HepG2 (cell line): ENCODE results near the gene NCOA7. TPM values are rescaled to one million over a fixed set of nuclear protein-coding genes. Genes with fewer than 3 reads are reported as not detected.
A peak's percentile ranks its signal among the peaks of the same experiment; 100 is the strongest.

ENCODE experiments used
- GTF3A ChIP-seq: sonication (generic); formaldehyde crosslinking; conservative IDR thresholded peaks from 2 replicates; pipeline ENCODE4 v1.4.0; 2020; ENCODE audit warnings: mild to moderate bottlenecking, missing genetic modification reagents
- HCFC1 ChIP-seq: fragments of 150-350 bp; IDR thresholded peaks from 2 replicates; pipeline ENCODE4 v1.6.1; 2014; ENCODE audit warnings: low read depth, low read length
- HIVEP1 ChIP-seq: sonication (generic); formaldehyde crosslinking; IDR thresholded peaks from 2 replicates; pipeline ENCODE4 v1.4.0; 2020; ENCODE audit warnings: mild to moderate bottlenecking, missing genetic modification reagents
- HNF1A ChIP-seq, 2 experiments: sonication (generic) in 1 of 2; formaldehyde crosslinking in 1 of 2; IDR thresholded peaks; 2 replicates each; pipeline versions ENCODE4 v1.4.0 to v1.6.1; 2016 to 2020; ENCODE audit warnings: borderline replicate concordance in 1 of 2, low read depth in 1 of 2, mild to moderate bottlenecking in 1 of 2, missing genetic modification reagents in 1 of 2
- JUND ChIP-seq: sonication (generic); formaldehyde crosslinking; IDR thresholded peaks from 2 replicates; pipeline ENCODE4 v1.8.0; 2022; ENCODE audit warnings: mild to moderate bottlenecking, missing genetic modification reagents
- KLF11 ChIP-seq: IDR thresholded peaks from 2 replicates; pipeline ENCODE4 v1.6.1; 2016; ENCODE audit warnings: missing compliant biosample characterization
- LCORL ChIP-seq, 2 experiments: fragments of 450-650 bp in 1 of 2; sonication (generic) in 1 of 2; formaldehyde crosslinking in 1 of 2; IDR thresholded peaks; 2 replicates each; pipeline versions ENCODE4 v1.5.0 to v1.6.1; 2017 to 2020; ENCODE audit warnings: antibody characterized with exemption in 1 of 2, missing genetic modification reagents in 1 of 2
- ONECUT2 ChIP-seq: sonication (generic); formaldehyde crosslinking; IDR thresholded peaks from 2 replicates; pipeline ENCODE4 v1.4.0; 2020; ENCODE audit warnings: missing genetic modification reagents
- POGK ChIP-seq: sonication (generic); formaldehyde crosslinking; conservative IDR thresholded peaks from 2 replicates; pipeline ENCODE4 v1.8.0; 2022; ENCODE audit warnings: mild to moderate bottlenecking, moderate library complexity, missing genetic modification reagents
- RBAK ChIP-seq: sonication (generic); formaldehyde crosslinking; IDR thresholded peaks from 2 replicates; pipeline ENCODE4 v1.5.1; 2020; ENCODE audit warnings: mild to moderate bottlenecking, missing genetic modification reagents
- RNF2 ChIP-seq: fragments of 450-650 bp; conservative IDR thresholded peaks from 2 replicates; pipeline ENCODE4 v1.6.1; 2016; ENCODE audit warnings: low read depth
- ZBTB1 ChIP-seq: sonication (generic); formaldehyde crosslinking; IDR thresholded peaks from 2 replicates; pipeline ENCODE4 v1.4.0; 2020; ENCODE audit warnings: missing genetic modification reagents, borderline replicate concordance
- ZBTB37 ChIP-seq: sonication (generic); formaldehyde crosslinking; IDR thresholded peaks from 2 replicates; pipeline ENCODE4 v1.4.0; 2020; ENCODE audit warnings: mild to moderate bottlenecking, missing genetic modification reagents
- ZNF101 ChIP-seq: sonication (generic); formaldehyde crosslinking; IDR thresholded peaks from 2 replicates; pipeline ENCODE4 v1.4.0; 2020; ENCODE audit warnings: mild to moderate bottlenecking, low read depth, missing genetic modification reagents, borderline replicate concordance
- ZNF766 ChIP-seq: sonication (generic); formaldehyde crosslinking; IDR thresholded peaks from 2 replicates; pipeline ENCODE4 v1.5.0; 2020; ENCODE audit warnings: missing genetic modification reagents, borderline replicate concordance
- ZNF777 ChIP-seq: sonication (generic); formaldehyde crosslinking; IDR thresholded peaks from 2 replicates; pipeline ENCODE4 v1.4.0; 2020; ENCODE audit warnings: missing genetic modification reagents
- ZSCAN22 ChIP-seq: sonication (generic); formaldehyde crosslinking; IDR thresholded peaks from 2 replicates; pipeline ENCODE4 v1.4.0; 2020; ENCODE audit warnings: mild to moderate bottlenecking, missing genetic modification reagents
- polyA plus RNA-seq, 8 experiments: library from polyadenylated mRNA; depleted of rRNA in 3 of 8; stranded (reverse) in 7 of 8; unstranded in 1 of 8; fragments of >200 nt; fragmentation: Illumina TruSeq in 4 of 8; extraction: Trizol in 4 of 8; gene quantifications; 2 replicates each; pipeline versions ENCODE4 v1.2.1 to v1.2.3, GENCODE V29; 2011 to 2016; ENCODE audit warnings: low read depth in 4 of 8, missing spikeins in 1 of 8, mixed read lengths in 1 of 8; ENCODE audit not compliant: insufficient read depth in 1 of 8
- total RNA-seq, 5 experiments: library from RNA; depleted of rRNA; stranded (reverse); fragments of >200 nt; fragmentation: Illumina TruSeq; extraction: Trizol; gene quantifications; 2 replicates each; pipeline ENCODE4 v1.2.3, GENCODE V29; 2016; ENCODE audit warnings: low read depth in 1 of 5

The NCOA7 gene
- total and polyA plus RNA-seq, 2 of the 13 experiments (the other 11 are each of a cell fraction or from before 2014, with no cell fraction given), result 13.6 to 20.8 TPM

DNA sequence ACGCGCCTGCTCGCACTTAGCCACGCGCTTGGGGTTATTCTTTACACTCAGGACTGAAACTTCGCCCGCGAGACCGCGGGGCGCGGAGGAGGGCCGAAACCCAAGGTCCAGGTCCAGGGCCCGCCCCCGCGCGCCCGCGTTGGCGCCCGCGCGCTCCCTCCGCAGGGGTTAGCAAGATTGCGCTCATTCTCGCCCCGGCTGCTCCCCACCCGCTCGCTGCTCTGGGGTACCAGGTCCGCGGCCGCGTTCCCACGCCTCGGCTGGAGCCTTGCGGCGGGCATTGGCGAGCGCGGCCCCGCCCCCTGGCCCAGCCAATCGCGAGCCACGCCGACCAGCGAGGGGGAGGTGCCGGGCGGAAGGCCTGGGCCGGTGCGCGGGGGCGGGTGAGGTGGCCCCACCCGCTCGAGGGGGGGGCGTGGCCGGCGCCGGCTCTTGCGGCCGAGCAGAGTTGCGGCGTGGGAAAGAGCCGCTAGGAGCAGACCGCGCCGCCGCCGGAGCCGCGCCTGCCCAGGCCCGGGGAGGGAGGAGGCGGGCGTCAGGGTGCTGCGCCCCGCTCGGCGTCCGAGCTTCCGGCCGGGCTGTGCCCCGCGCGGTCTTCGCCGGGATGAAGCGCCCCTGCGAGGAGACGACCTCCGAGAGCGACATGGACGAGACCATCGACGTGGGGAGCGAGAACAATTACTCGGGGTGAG lies 41.4 kb upstream of the NCOA7 start, which contains the start of gene HEY2 (continued):
- TF ChIP-seq LCORL (IDR thresholded peaks at IDR 0.05) (no peak), LCORL (CRISPR knock-in tag; IDR thresholded peaks at IDR 0.05) (0 out of 2 replicates have a peak, but pooled peaks have one; percentile 11), HCFC1 (no peak), ZBTB37 (CRISPR knock-in tag) (no peak), HIVEP1 (no peak), ZBTB1 (CRISPR knock-in tag) (no peak), POGK (CRISPR knock-in tag) (peak; percentile 69; the same call in 1 of the 2 replicates), GTF3A (CRISPR knock-in tag) (no peak), KLF11 (CRISPR knock-in tag) (no peak), ZNF101 (CRISPR knock-in tag) (no peak), ZNF777 (CRISPR knock-in tag) (peak; percentile 96), JUND (CRISPR knock-in tag) (no peak), RNF2 (peak; percentile 78), RBAK (CRISPR knock-in tag) (no peak), ONECUT2 (CRISPR knock-in tag) (no peak), ZNF766 (CRISPR knock-in tag) (no peak), HNF1A (IDR thresholded peaks at IDR 0.05; ENCODE audit: low read depth) (no peak), HNF1A (CRISPR knock-in tag; IDR thresholded peaks at IDR 0.05; ENCODE audit: borderline replicate concordance) (0 out of 2 replicates have a peak, but pooled peaks have one; percentile 42), ZSCAN22 (CRISPR knock-in tag) (peak; percentile 48; the same call in 1 of the 2 replicates)
